ENCODE results near the gene AMIGO1.

Gene AMIGO1

DNA sequence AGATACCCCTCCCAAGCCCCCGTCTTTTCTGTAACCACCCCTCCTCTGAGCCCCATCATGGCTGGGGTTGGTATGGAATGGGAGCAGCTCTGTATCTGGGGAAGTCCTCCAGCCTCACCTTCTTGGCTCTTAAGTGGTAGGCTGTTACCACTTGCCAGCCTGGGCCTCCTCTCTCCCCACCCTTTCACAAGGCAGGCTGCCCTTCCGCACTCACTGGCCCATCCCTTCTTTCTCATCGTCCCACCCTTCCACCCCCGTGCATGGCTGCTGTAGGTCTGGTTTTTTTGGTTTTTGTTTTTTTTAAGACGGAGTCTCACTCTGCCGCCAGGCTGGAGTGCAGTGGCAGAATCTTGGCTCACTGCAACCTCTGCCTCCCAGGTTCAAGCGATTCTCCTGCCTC, 10.4 kb downstream of the AMIGO1 start:
- no peak overlapping the region for H3K4me3 ChIP-seq (ENCODE audit: insufficient read depth, low read length, poor library complexity, severe bottlenecking)
- no peaks in the 10 kb centered on the region for H3K36me3 ChIP-seq (ENCODE audit: low read length)
- H3F3A ChIP-seq (ENCODE audit: insufficient read depth), result no peaks in the 10 kb centered on the region
- no peaks in the 10 kb centered on the region for H3K27me3 ChIP-seq (ENCODE audit: low read length)
- no peaks in the 10 kb centered on the region for H3K9me3 ChIP-seq (ENCODE audit: insufficient read depth, low read length)
- 0 out of 2 replicates have a peak, but pooled peaks cover 3% of the 10 kb centered on the region for H3K79me2 ChIP-seq (ENCODE audit: insufficient read depth, low read length)
- no peak for TF ChIP-seq EZH2phosphoT487 (conservative IDR thresholded peaks at IDR 0.05; ENCODE audit: low read length)
- TF ChIP-seq, protein P1, sequence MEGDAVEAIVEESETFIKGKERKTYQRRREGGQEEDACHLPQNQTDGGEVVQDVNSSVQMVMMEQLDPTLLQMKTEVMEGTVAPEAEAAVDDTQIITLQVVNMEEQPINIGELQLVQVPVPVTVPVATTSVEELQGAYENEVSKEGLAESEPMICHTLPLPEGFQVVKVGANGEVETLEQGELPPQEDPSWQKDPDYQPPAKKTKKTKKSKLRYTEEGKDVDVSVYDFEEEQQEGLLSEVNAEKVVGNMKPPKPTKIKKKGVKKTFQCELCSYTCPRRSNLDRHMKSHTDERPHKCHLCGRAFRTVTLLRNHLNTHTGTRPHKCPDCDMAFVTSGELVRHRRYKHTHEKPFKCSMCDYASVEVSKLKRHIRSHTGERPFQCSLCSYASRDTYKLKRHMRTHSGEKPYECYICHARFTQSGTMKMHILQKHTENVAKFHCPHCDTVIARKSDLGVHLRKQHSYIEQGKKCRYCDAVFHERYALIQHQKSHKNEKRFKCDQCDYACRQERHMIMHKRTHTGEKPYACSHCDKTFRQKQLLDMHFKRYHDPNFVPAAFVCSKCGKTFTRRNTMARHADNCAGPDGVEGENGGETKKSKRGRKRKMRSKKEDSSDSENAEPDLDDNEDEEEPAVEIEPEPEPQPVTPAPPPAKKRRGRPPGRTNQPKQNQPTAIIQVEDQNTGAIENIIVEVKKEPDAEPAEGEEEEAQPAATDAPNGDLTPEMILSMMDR (IDR thresholded peaks at IDR 0.05; ENCODE audit: insufficient read depth, low read length, poor library complexity, severe bottlenecking), result no peak
- no peak overlapping the region for H3K27ac ChIP-seq (ENCODE audit: low read depth, low read length)
- no peak overlapping the region for H3K4me2 ChIP-seq (ENCODE audit: low read depth, low read length, poor library complexity, severe bottlenecking)
- no peak overlapping the region for H2AFZ ChIP-seq (ENCODE audit: low read depth, low read length, severe bottlenecking)
- no peaks in the 10 kb centered on the region for H3K9me2 ChIP-seq (replicated peaks; ENCODE audit: insufficient read depth, low read length)
- H3K9ac ChIP-seq (ENCODE audit: low read length), result no peak overlapping the region
- no peaks in the 10 kb centered on the region for H4K20me1 ChIP-seq (ENCODE audit: low read depth, low read length)

DNA sequence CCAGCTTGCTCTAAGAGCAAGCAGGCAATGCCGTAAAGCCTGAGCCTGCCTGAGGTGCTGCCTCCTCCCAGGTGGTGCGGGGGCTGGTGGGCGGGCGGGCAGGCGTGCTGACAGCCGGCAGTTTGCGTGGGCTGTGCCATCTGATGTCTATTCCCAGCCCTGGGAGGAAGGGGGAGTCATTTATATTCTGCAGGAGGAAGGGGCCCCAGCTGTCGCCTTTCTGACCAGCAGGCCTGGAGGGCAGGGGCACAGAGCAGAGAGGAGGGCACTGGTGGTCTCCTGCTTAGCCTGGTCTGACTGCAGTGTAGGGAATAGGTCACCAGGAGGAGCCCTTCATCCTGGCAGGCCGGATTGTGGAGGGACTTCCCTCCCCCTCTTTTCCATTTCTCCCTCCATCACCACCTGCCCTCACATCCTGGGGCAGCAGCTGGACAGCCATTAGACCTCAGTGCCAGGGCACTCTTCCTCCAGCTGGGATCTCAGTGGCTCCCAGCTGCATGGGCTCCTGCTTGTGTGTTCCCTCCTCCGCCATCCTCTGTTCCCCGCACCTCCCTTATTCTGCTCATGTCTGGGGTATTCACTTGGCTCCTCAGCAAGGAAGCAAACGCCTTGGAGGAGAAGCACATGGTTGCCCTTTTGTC, 11.2 kb downstream of the AMIGO1 start:
- Histone ChIP-seq H3K79me2 (ENCODE audit: insufficient read depth, low read length) (0 out of 2 replicates have a peak, but pooled peaks cover 3% of the 10 kb centered on the region), H3K9me3 (ENCODE audit: insufficient read depth, low read length) (no peaks in the 10 kb centered on the region), H3F3A (ENCODE audit: insufficient read depth) (no peaks in the 10 kb centered on the region), H3K27ac (ENCODE audit: low read depth, low read length) (no peak overlapping the region), H3K9me2 (replicated peaks; ENCODE audit: insufficient read depth, low read length) (no peaks in the 10 kb centered on the region), H3K9ac (ENCODE audit: low read length) (no peak overlapping the region), H3K4me3 (ENCODE audit: insufficient read depth, low read length, poor library complexity, severe bottlenecking) (no peak overlapping the region), H3K36me3 (ENCODE audit: low read length) (no peaks in the 10 kb centered on the region), H3K4me2 (ENCODE audit: low read depth, low read length, poor library complexity, severe bottlenecking) (no peak overlapping the region), H4K20me1 (ENCODE audit: low read depth, low read length) (no peaks in the 10 kb centered on the region), H2AFZ (ENCODE audit: low read depth, low read length, severe bottlenecking) (no peak overlapping the region), H3K27me3 (ENCODE audit: low read length) (no peaks in the 10 kb centered on the region)
- no peak for TF ChIP-seq EZH2phosphoT487 (conservative IDR thresholded peaks at IDR 0.05; ENCODE audit: low read length)

DNA sequence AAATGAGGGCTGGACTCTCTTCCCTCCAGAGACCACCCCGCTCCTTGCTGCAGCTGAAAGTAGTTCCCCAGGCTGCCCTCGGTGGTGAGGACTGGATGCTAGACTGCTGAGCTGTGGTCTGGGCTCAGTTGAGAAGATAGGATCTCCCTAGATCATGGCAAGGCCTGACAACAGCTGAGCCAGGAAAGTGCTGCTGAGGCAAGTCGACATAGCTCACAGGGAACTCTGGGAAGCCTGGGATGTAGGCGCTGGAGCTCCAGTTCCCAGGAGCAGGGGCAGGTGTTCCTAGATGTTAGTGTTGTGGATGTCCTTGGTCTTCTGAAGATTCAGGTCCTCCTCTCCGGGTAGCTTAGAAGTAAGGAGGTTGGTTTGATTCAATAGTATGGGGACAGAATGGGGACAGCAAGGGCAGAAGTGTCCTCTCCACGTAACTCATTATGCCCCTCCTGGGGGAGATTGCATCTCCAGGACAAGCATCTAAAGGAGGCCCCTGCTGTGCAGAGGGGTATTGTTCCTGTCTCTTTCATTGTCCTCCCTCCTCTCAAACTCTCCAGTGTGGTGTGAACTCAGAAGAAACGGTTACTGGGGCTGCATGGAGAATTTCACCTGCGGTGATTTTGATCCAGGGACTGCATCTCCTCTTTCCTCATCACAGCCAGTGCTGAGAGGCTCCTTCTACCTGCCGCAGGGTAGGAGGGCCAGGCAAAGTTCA, 11.9 kb downstream of the AMIGO1 start:
- TF ChIP-seq EZH2phosphoT487 (conservative IDR thresholded peaks at IDR 0.05; ENCODE audit: low read length), result no peak
- TF ChIP-seq, protein P1 (IDR thresholded peaks at IDR 0.05; ENCODE audit: insufficient read depth, low read length, poor library complexity, severe bottlenecking), result no peak
- no peak overlapping the region for H3K9ac ChIP-seq (ENCODE audit: low read length)
- no peaks in the 10 kb centered on the region for H3F3A ChIP-seq (ENCODE audit: insufficient read depth)
- no peaks in the 10 kb centered on the region for H3K27me3 ChIP-seq (ENCODE audit: low read length)
- no peaks in the 10 kb centered on the region for H3K36me3 ChIP-seq (ENCODE audit: low read length)
- no peaks in the 10 kb centered on the region for H3K9me3 ChIP-seq (ENCODE audit: insufficient read depth, low read length)
- no peaks in the 10 kb centered on the region for H3K9me2 ChIP-seq (replicated peaks; ENCODE audit: insufficient read depth, low read length)
- H3K4me3 ChIP-seq (ENCODE audit: insufficient read depth, low read length, poor library complexity, severe bottlenecking), result no peak overlapping the region
- no peaks in the 10 kb centered on the region for H4K20me1 ChIP-seq (ENCODE audit: low read depth, low read length)
- H3K4me2 ChIP-seq (ENCODE audit: low read depth, low read length, poor library complexity, severe bottlenecking), result no peak overlapping the region
- H3K27ac ChIP-seq (ENCODE audit: low read depth, low read length), result no peak overlapping the region
- 0 out of 2 replicates have a peak, but pooled peaks cover 3% of the 10 kb centered on the region for H3K79me2 ChIP-seq (ENCODE audit: insufficient read depth, low read length)
- H2AFZ ChIP-seq (ENCODE audit: low read depth, low read length, severe bottlenecking), result no peak overlapping the region

DNA sequence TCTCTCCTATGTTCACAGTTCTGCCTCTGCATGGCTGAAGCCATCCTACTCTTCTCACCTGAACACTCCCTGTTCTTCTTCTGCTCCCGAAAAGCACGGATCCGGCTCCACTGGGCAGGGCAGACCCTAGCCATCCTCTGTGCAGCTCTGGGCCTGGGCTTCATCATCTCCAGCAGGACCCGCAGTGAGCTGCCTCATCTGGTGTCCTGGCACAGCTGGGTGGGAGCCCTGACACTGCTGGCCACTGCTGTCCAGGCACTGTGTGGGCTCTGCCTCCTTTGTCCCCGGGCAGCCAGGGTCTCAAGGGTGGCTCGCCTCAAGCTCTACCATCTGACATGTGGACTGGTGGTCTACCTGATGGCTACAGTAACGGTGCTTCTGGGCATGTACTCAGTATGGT, 13.8 kb downstream of the AMIGO1 start:
- Histone ChIP-seq H3K9me3 (ENCODE audit: insufficient read depth, low read length) (no peaks in the 10 kb centered on the region), H3K36me3 (ENCODE audit: low read length) (no peaks in the 10 kb centered on the region), H3K4me3 (ENCODE audit: insufficient read depth, low read length, poor library complexity, severe bottlenecking) (no peak overlapping the region), H3F3A (ENCODE audit: insufficient read depth) (no peaks in the 10 kb centered on the region), H2AFZ (ENCODE audit: low read depth, low read length, severe bottlenecking) (no peak overlapping the region), H3K79me2 (ENCODE audit: insufficient read depth, low read length) (0 out of 2 replicates have a peak, but pooled peaks cover 3% of the 10 kb centered on the region), H4K20me1 (ENCODE audit: low read depth, low read length) (no peaks in the 10 kb centered on the region), H3K4me2 (ENCODE audit: low read depth, low read length, poor library complexity, severe bottlenecking) (no peak overlapping the region), H3K9me2 (replicated peaks; ENCODE audit: insufficient read depth, low read length) (no peaks in the 10 kb centered on the region), H3K27me3 (ENCODE audit: low read length) (no peaks in the 10 kb centered on the region), H3K27ac (ENCODE audit: low read depth, low read length) (no peak overlapping the region), H3K9ac (ENCODE audit: low read length) (no peak overlapping the region)
- TF ChIP-seq EZH2phosphoT487 (conservative IDR thresholded peaks at IDR 0.05; ENCODE audit: low read length), result no peak
- TF ChIP-seq, protein P1 (IDR thresholded peaks at IDR 0.05; ENCODE audit: insufficient read depth, low read length, poor library complexity, severe bottlenecking), result no peak
